HL-60 (cell line): ENCODE data around the gene MRGPRF.

Source experiments
- GABPA ChIP-seq: IDR thresholded peaks from 2 replicates; pipeline ENCODE4 v1.6.1; 2012; ENCODE audit warnings: low read depth
- POLR2AphosphoS5 ChIP-seq: IDR thresholded peaks from 2 replicates; pipeline ENCODE4 v1.6.1; 2012; ENCODE audit warnings: low read depth
- SPI1 ChIP-seq: IDR thresholded peaks from 2 replicates; pipeline ENCODE4 v1.6.1; 2012; ENCODE audit warnings: low read depth, mild to moderate bottlenecking, borderline replicate concordance
- TF ChIP-seq, protein P1 (sequence below): IDR thresholded peaks from one replicate; pipeline ENCODE4 v1.5.1; 2011; ENCODE audit warnings: low read length, control low read depth, inconsistent platforms; ENCODE audit not compliant: insufficient read depth
- TF ChIP-seq, protein P2 (sequence below): IDR thresholded peaks from 2 replicates; pipeline ENCODE4 v1.6.1; 2012; ENCODE audit warnings: low read depth; ENCODE audit not compliant: insufficient replicate concordance

DNA sequence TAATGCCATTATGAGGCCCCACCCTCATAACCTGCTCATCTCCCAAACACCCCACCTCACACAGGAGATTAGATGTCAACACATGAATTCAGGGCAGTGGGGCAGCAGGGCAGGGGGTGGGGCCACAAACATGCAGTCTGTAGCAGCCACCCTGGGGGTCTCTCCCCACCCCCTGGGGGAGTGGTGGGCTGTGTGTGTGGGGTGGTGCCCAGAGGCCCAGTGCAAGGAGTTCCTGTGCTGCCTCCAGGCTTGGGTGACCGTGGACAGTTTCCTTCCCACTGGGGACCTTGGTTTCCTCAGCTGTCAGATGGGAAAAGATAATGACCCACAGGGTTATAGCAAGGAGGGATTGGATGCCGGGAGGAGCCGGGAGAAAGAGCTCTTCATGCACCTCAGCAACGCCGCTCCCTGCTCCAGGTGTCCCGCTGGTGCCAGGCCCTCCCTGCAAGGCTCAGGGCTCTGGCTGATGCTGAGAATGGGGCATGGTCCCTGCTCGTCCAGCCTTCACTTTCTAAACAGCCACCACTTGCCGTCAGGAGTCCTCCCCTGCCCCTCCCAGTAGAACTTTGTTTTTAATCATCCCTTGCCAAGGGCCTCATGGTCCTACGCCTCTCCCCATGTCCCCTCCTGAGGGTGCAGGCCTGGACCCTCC, 2.0 kb upstream of the MRGPRF start:
- TF ChIP-seq, protein P1, sequence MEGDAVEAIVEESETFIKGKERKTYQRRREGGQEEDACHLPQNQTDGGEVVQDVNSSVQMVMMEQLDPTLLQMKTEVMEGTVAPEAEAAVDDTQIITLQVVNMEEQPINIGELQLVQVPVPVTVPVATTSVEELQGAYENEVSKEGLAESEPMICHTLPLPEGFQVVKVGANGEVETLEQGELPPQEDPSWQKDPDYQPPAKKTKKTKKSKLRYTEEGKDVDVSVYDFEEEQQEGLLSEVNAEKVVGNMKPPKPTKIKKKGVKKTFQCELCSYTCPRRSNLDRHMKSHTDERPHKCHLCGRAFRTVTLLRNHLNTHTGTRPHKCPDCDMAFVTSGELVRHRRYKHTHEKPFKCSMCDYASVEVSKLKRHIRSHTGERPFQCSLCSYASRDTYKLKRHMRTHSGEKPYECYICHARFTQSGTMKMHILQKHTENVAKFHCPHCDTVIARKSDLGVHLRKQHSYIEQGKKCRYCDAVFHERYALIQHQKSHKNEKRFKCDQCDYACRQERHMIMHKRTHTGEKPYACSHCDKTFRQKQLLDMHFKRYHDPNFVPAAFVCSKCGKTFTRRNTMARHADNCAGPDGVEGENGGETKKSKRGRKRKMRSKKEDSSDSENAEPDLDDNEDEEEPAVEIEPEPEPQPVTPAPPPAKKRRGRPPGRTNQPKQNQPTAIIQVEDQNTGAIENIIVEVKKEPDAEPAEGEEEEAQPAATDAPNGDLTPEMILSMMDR = no peak
- no peak for TF ChIP-seq POLR2AphosphoS5
- TF ChIP-seq, protein P2, sequence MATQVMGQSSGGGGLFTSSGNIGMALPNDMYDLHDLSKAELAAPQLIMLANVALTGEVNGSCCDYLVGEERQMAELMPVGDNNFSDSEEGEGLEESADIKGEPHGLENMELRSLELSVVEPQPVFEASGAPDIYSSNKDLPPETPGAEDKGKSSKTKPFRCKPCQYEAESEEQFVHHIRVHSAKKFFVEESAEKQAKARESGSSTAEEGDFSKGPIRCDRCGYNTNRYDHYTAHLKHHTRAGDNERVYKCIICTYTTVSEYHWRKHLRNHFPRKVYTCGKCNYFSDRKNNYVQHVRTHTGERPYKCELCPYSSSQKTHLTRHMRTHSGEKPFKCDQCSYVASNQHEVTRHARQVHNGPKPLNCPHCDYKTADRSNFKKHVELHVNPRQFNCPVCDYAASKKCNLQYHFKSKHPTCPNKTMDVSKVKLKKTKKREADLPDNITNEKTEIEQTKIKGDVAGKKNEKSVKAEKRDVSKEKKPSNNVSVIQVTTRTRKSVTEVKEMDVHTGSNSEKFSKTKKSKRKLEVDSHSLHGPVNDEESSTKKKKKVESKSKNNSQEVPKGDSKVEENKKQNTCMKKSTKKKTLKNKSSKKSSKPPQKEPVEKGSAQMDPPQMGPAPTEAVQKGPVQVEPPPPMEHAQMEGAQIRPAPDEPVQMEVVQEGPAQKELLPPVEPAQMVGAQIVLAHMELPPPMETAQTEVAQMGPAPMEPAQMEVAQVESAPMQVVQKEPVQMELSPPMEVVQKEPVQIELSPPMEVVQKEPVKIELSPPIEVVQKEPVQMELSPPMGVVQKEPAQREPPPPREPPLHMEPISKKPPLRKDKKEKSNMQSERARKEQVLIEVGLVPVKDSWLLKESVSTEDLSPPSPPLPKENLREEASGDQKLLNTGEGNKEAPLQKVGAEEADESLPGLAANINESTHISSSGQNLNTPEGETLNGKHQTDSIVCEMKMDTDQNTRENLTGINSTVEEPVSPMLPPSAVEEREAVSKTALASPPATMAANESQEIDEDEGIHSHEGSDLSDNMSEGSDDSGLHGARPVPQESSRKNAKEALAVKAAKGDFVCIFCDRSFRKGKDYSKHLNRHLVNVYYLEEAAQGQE = no peak
- no peak for TF ChIP-seq GABPA
- no peak for TF ChIP-seq SPI1
